HepG2 (cell line): Measurements from ENCODE around the gene ZNF117. TPM values are rescaled to one million over a fixed set of nuclear protein-coding genes. Genes with fewer than 3 reads are reported as not detected.

Source experiments
- BRCA1 ChIP-seq: sonication (generic); formaldehyde crosslinking; IDR thresholded peaks from 2 replicates; pipeline ENCODE4 v1.4.0; 2020; ENCODE audit warnings: missing genetic modification reagents
- ETV5 ChIP-seq: IDR thresholded peaks from 2 replicates; pipeline ENCODE4 v1.6.1; 2018; ENCODE audit warnings: missing biosample characterization, missing genetic modification reagents, inconsistent platforms, borderline replicate concordance
- FOXJ3 ChIP-seq: sonication (generic); formaldehyde crosslinking; IDR thresholded peaks from 2 replicates; pipeline ENCODE4 v1.4.0; 2020; ENCODE audit warnings: missing genetic modification reagents, mild to moderate bottlenecking, borderline replicate concordance
- HNRNPUL1 ChIP-seq: fragments of 200-400 bp; formaldehyde crosslinking; IDR thresholded peaks from 2 replicates; pipeline ENCODE4 v1.6.1; 2017; ENCODE audit warnings: low read depth, mild to moderate bottlenecking, low read length, moderate library complexity
- ISL2 ChIP-seq: sonication (generic); formaldehyde crosslinking; IDR thresholded peaks from 2 replicates; pipeline ENCODE4 v1.5.0; 2020; ENCODE audit warnings: missing genetic modification reagents
- KLF6 ChIP-seq: IDR thresholded peaks from 2 replicates; pipeline ENCODE4 v1.8.0; 2016; ENCODE audit warnings: missing biosample characterization, missing genetic modification reagents
- NBN ChIP-seq: fragments of 450-650 bp; conservative IDR thresholded peaks from 2 replicates; pipeline ENCODE4 v1.6.1; 2017
- NFE2L2 ChIP-seq: fragments of 150-350 bp; IDR thresholded peaks from 2 replicates; pipeline ENCODE4 v1.6.1; 2014; ENCODE audit warnings: low read length
- NFIC ChIP-seq: IDR thresholded peaks from 2 replicates; pipeline ENCODE4 v1.6.1; 2012; ENCODE audit warnings: mild to moderate bottlenecking, low read length, inconsistent platforms
- PPARG ChIP-seq: conservative IDR thresholded peaks from 2 replicates; pipeline ENCODE4 v1.6.1; 2016; ENCODE audit warnings: missing biosample characterization, missing genetic modification reagents
- RELA ChIP-seq: sonication (generic); formaldehyde crosslinking; IDR thresholded peaks from 2 replicates; pipeline ENCODE4 v1.4.0; 2020; ENCODE audit warnings: missing genetic modification reagents
- SALL2 ChIP-seq: sonication (generic); formaldehyde crosslinking; IDR thresholded peaks from 2 replicates; pipeline ENCODE4 v1.8.1; 2023; ENCODE audit warnings: mild to moderate bottlenecking, missing genetic modification reagents, inconsistent platforms
- YEATS2 ChIP-seq: sonication (generic); formaldehyde crosslinking; IDR thresholded peaks from 2 replicates; pipeline ENCODE4 v1.4.0; 2020; ENCODE audit warnings: missing genetic modification reagents, borderline replicate concordance
- ZNF331 ChIP-seq: sonication (generic); formaldehyde crosslinking; IDR thresholded peaks from 2 replicates; pipeline ENCODE4 v1.4.0; 2020; ENCODE audit warnings: missing genetic modification reagents
- polyA plus RNA-seq, 8 experiments: library from polyadenylated mRNA; depleted of rRNA in 3 of 8; stranded (reverse) in 7 of 8; unstranded in 1 of 8; fragments of >200 nt; fragmentation: Illumina TruSeq in 4 of 8; extraction: Trizol in 4 of 8; gene quantifications; 2 replicates each; pipeline versions ENCODE4 v1.2.1 to v1.2.3, GENCODE V29; 2011 to 2016; ENCODE audit warnings: low read depth in 4 of 8, missing spikeins in 1 of 8, mixed read lengths in 1 of 8; ENCODE audit not compliant: insufficient read depth in 1 of 8
- total RNA-seq, 5 experiments: library from RNA; depleted of rRNA; stranded (reverse); fragments of >200 nt; fragmentation: Illumina TruSeq; extraction: Trizol; gene quantifications; 2 replicates each; pipeline ENCODE4 v1.2.3, GENCODE V29; 2016; ENCODE audit warnings: low read depth in 1 of 5
- TF ChIP-seq, protein P1 (sequence below): IDR thresholded peaks from 2 replicates; pipeline ENCODE4 v1.6.1; 2016; ENCODE audit warnings: missing compliant biosample characterization, missing genetic modification reagents, borderline replicate concordance
- TF ChIP-seq, protein P2 (sequence below): sonication (generic); formaldehyde crosslinking; IDR thresholded peaks from 2 replicates; pipeline ENCODE4 v1.8.0; 2022; ENCODE audit warnings: missing genetic modification reagents, mild to moderate bottlenecking, moderate library complexity, borderline replicate concordance
- TF ChIP-seq, protein P3 (sequence below): sonication (generic); formaldehyde crosslinking; IDR thresholded peaks from 2 replicates; pipeline ENCODE4 v1.4.0; 2020; ENCODE audit warnings: missing genetic modification reagents, borderline replicate concordance
- TF ChIP-seq, protein P4 (sequence below): sonication (generic); formaldehyde crosslinking; IDR thresholded peaks from 2 replicates; pipeline ENCODE4 v1.5.1; 2020; ENCODE audit warnings: missing genetic modification reagents, mild to moderate bottlenecking, borderline replicate concordance
- TF ChIP-seq, protein P5 (sequence below): sonication (generic); formaldehyde crosslinking; IDR thresholded peaks from 2 replicates; pipeline ENCODE4 v1.5.1; 2020; ENCODE audit warnings: missing genetic modification reagents, mild to moderate bottlenecking, borderline replicate concordance
- TF ChIP-seq, protein P6 (sequence below): sonication (generic); formaldehyde crosslinking; IDR thresholded peaks from 2 replicates; pipeline ENCODE4 v1.5.0; 2020; ENCODE audit warnings: missing genetic modification reagents

The ZNF117 gene
- total and polyA plus RNA-seq, 2 of the 13 experiments (the other 11 are each of a cell fraction or from before 2014, with no cell fraction given) = 6.6 to 20.0 TPM

DNA sequence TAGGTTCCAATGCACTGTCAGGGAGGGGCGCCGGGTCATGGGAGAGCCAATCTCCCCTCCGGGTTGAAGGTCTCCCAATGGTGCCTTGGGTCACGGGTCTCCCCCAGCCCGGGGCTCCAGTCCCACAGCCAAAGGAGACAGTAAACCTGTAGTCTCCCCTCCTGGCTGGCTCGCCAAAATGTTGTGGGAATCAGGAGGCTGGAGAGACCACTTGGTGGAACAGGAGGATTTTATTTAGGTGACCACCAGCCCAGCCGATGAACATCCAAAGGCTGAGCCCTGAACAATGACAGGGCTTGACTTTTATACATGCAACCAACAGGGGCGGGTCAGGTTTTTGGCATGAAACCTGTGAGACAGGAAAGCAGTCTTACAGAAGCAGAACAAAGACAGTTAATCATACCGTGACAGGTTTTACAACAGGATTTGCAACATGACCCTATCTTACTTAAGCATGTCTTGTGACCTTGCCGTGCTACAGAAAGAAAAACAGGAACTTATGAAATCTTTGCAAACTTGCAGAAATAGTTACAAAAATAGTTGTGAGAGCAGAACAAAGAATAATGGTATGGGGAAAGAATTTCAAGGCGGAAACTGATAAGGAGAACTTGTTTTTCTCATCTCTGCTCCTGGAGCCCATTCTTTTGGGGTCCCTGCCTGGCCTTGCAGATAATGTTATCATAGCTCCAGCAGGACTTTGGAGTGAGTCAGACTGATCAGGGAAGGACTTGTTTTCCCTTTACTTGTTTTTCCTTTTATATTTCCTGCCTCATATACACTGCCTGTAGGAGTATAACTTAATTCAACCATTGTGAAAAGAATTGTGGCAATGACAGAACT, 8.5 kb upstream of the ZNF117 start (continued):
- TF ChIP-seq, protein P1, sequence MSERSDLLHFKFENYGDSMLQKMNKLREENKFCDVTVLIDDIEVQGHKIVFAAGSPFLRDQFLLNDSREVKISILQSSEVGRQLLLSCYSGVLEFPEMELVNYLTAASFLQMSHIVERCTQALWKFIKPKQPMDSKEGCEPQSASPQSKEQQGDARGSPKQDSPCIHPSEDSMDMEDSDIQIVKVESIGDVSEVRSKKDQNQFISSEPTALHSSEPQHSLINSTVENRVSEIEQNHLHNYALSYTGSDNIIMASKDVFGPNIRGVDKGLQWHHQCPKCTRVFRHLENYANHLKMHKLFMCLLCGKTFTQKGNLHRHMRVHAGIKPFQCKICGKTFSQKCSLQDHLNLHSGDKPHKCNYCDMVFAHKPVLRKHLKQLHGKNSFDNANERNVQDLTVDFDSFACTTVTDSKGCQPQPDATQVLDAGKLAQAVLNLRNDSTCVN = no peak
- TF ChIP-seq ETV5 (CRISPR knock-in tag) (peak; percentile 99), ZNF331 (CRISPR knock-in tag) (peak; percentile 93), BRCA1 (CRISPR knock-in tag) (no peak), YEATS2 (peak; percentile 42; the same call in 1 of the 2 replicates), NBN (no peak), KLF6 (CRISPR knock-in tag) (peak; percentile 79; the same call in 1 of the 2 replicates), HNRNPUL1 (no peak), RELA (CRISPR knock-in tag) (no peak), SALL2 (CRISPR knock-in tag) (peak; percentile 66), NFIC (peak; percentile 97), FOXJ3 (CRISPR knock-in tag) (peak; percentile 97), PPARG (CRISPR knock-in tag) (peak; percentile 75), NFE2L2 (no peak), ISL2 (peak; percentile 97)
- TF ChIP-seq, protein P2, sequence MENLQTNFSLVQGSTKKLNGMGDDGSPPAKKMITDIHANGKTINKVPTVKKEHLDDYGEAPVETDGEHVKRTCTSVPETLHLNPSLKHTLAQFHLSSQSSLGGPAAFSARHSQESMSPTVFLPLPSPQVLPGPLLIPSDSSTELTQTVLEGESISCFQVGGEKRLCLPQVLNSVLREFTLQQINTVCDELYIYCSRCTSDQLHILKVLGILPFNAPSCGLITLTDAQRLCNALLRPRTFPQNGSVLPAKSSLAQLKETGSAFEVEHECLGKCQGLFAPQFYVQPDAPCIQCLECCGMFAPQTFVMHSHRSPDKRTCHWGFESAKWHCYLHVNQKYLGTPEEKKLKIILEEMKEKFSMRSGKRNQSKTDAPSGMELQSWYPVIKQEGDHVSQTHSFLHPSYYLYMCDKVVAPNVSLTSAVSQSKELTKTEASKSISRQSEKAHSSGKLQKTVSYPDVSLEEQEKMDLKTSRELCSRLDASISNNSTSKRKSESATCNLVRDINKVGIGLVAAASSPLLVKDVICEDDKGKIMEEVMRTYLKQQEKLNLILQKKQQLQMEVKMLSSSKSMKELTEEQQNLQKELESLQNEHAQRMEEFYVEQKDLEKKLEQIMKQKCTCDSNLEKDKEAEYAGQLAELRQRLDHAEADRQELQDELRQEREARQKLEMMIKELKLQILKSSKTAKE (CRISPR knock-in tag) = no peak; the same call in 1 of the 2 replicates
- TF ChIP-seq, protein P3, sequence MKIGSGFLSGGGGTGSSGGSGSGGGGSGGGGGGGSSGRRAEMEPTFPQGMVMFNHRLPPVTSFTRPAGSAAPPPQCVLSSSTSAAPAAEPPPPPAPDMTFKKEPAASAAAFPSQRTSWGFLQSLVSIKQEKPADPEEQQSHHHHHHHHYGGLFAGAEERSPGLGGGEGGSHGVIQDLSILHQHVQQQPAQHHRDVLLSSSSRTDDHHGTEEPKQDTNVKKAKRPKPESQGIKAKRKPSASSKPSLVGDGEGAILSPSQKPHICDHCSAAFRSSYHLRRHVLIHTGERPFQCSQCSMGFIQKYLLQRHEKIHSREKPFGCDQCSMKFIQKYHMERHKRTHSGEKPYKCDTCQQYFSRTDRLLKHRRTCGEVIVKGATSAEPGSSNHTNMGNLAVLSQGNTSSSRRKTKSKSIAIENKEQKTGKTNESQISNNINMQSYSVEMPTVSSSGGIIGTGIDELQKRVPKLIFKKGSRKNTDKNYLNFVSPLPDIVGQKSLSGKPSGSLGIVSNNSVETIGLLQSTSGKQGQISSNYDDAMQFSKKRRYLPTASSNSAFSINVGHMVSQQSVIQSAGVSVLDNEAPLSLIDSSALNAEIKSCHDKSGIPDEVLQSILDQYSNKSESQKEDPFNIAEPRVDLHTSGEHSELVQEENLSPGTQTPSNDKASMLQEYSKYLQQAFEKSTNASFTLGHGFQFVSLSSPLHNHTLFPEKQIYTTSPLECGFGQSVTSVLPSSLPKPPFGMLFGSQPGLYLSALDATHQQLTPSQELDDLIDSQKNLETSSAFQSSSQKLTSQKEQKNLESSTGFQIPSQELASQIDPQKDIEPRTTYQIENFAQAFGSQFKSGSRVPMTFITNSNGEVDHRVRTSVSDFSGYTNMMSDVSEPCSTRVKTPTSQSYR (CRISPR knock-in tag) = 0 out of 2 replicates have a peak, but pooled peaks have one; percentile 24
- TF ChIP-seq, protein P4, sequence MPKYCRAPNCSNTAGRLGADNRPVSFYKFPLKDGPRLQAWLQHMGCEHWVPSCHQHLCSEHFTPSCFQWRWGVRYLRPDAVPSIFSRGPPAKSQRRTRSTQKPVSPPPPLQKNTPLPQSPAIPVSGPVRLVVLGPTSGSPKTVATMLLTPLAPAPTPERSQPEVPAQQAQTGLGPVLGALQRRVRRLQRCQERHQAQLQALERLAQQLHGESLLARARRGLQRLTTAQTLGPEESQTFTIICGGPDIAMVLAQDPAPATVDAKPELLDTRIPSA (CRISPR knock-in tag) = no peak
- TF ChIP-seq, protein P5, sequence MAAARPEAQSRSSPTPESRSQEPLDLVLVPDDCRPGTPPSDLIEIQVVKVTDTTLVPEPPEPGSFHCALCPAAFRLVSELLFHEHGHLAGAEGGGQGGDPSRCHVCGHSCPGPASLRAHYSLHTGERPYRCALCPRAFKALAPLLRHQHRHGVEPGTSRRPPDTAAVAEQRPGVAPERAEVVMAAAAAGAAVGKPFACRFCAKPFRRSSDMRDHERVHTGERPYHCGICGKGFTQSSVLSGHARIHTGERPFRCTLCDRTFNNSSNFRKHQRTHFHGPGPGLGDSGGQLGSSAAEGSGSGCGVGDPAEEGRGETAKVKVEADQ (CRISPR knock-in tag) = no peak
- TF ChIP-seq, protein P6, sequence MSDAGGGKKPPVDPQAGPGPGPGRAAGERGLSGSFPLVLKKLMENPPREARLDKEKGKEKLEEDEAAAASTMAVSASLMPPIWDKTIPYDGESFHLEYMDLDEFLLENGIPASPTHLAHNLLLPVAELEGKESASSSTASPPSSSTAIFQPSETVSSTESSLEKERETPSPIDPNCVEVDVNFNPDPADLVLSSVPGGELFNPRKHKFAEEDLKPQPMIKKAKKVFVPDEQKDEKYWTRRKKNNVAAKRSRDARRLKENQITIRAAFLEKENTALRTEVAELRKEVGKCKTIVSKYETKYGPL = no peak
